HG03565 (cell line): ENCODE results near the gene CD53.
"Not testable (repeated sequence)": the region's sequence is repeated elsewhere in the genome, so short reads cannot be mapped to it uniquely, and the experiment has no call there.

ENCODE experiments used
- ATAC-seq: cut with Tn5 transposase; IDR thresholded peaks from one replicate; pipeline ENCODE4 v1.9.1; 2021; ENCODE audit warnings: mild to moderate bottlenecking, moderate library complexity; ENCODE audit not compliant: unreplicated experiment

CD53 gene

GRCh38 chr1:110872745-110873720 lies at the start of gene CD53:
CD53 (plus strand) TSS chr1:110873148; CDS start chr1:110891409, 18,261 bp downstream.
- peak; percentile 37 for ATAC-seq

GRCh38 chr1:110824192-110824591 lies 48.8 kb upstream of the CD53 start:
- no peak for ATAC-seq

- no peak for ATAC-seq
These were observed 42.9 kb upstream of the CD53 start for GRCh38 chr1:110829955-110830553.

GRCh38 chr1:110833779-110834178 lies 39.2 kb upstream of the CD53 start:
- not testable (repeated sequence) for ATAC-seq

GRCh38 chr1:110846861-110847260 lies 26.1 kb upstream of the CD53 start:
- ATAC-seq, result no peak

- no peak for ATAC-seq
These were observed 22.8 kb upstream of the CD53 start for GRCh38 chr1:110850145-110850544.

- no peak for ATAC-seq
These were observed 22.3 kb upstream of the CD53 start for GRCh38 chr1:110850627-110851026.

GRCh38 chr1:110853135-110853534 lies 19.8 kb upstream of the CD53 start:
- ATAC-seq, result no peak

GRCh38 chr1:110856410-110856809 lies 16.5 kb upstream of the CD53 start:
- no peak for ATAC-seq

- ATAC-seq, result no peak
These were observed 14.7 kb upstream of the CD53 start for GRCh38 chr1:110857964-110858948.

GRCh38 chr1:110859062-110859461 lies 13.9 kb upstream of the CD53 start:
- ATAC-seq, result no peak

GRCh38 chr1:110860174-110860573 lies 12.8 kb upstream of the CD53 start:
- ATAC-seq, result no peak

GRCh38 chr1:110860620-110861019 lies 12.3 kb upstream of the CD53 start:
- ATAC-seq, result not testable (repeated sequence)

- ATAC-seq, result not testable (repeated sequence)
These were observed 11.0 kb upstream of the CD53 start for GRCh38 chr1:110861942-110862341.

GRCh38 chr1:110864287-110864686 lies 8.7 kb upstream of the CD53 start:
- no peak for ATAC-seq

- ATAC-seq, result no peak
These were observed 2.1 kb upstream of the CD53 start for GRCh38 chr1:110870721-110871388.

- no peak for ATAC-seq
These were observed 593 bp upstream of the CD53 start for GRCh38 chr1:110872366-110872744.

- no peak for ATAC-seq
These were observed 908 bp downstream of the CD53 start for GRCh38 chr1:110873856-110874255.

GRCh38 chr1:110874324-110875215 lies 1.6 kb downstream of the CD53 start:
- ATAC-seq, result no peak
